Measurements from ENCODE around the gene RSRC1. TPM values are rescaled to one million over a fixed set of nuclear protein-coding genes. Genes with fewer than 3 reads are reported as not detected.

Gene RSRC1
- polyA plus RNA-seq, 1 donor (not counting 4 experiments of a cell fraction or from before 2014, with no cell fraction given) = 11.1 TPM

DNA sequence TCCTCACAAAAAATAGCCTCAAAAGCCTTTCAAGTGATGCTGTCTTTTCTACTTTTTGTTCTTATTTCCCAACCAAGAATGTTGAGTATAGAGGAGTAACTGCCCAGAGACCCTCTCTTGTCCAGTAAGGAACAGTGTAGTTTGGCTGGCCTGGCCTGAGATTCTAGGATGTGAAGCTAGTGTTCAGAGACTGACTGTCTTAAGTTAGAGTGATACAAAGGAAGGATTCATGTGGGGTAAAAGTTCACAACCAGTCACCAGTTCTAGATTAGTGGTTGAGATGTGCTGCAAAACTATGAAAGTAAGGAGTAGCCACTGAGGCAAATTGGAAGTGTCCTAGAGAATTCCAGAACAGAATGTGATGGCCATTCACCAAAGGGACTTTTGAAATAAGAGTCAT is 49.1 kb downstream of the RSRC1 start:
- Histone ChIP-seq H3K9me3 (ENCODE audit: control insufficient read depth, low read depth, low read length) (no peaks in the 10 kb centered on the region), H3K4me3 (ENCODE audit: control insufficient read depth in 2 of 3, extremely low read depth in 1 of 3, insufficient read depth in 2 of 3, low read depth in 1 of 3, low read length in 3 of 3) (no peak overlapping the region), H3K4me1 (ENCODE audit: control insufficient read depth, extremely low read depth, insufficient read depth, low read length) (peaks cover 10% of the 10 kb centered on the region), H3K9me1 (ENCODE audit: control insufficient read depth, extremely low read depth, insufficient read depth, low read length) (no peaks in the 10 kb centered on the region), H3K27me3 (ENCODE audit: control insufficient read depth, extremely low read depth, insufficient read depth, low read length) (no peaks in the 10 kb centered on the region), H3K4me2 (ENCODE audit: control insufficient read depth, extremely low read depth, insufficient read depth, low read depth, low read length) (no peak overlapping the region), H3K36me3 (ENCODE audit: control insufficient read depth in 2 of 2, extremely low read depth in 1 of 2, insufficient read depth in 2 of 2, low read length in 2 of 2) (no peaks in the 10 kb centered on the region), H2AFZ (ENCODE audit: control insufficient read depth, low read length) (no peak overlapping the region), H4K20me1 (ENCODE audit: control insufficient read depth, extremely low read depth, insufficient read depth, low read length) (no peaks in the 10 kb centered on the region), H3K9ac (ENCODE audit: control insufficient read depth, extremely low read depth, insufficient read depth, low read length) (no peak overlapping the region), H3K79me2 (ENCODE audit: control insufficient read depth, insufficient read depth, low read length) (no peaks in the 10 kb centered on the region), H3K27ac (ENCODE audit: control insufficient read depth, insufficient read depth, low read length) (no peak overlapping the region)
- TF ChIP-seq EZH2 (IDR thresholded peaks at IDR 0.05; ENCODE audit: low read length) = no peak
- no peak for DNase-seq (ENCODE audit: low read depth, low spot score)
- no peak for FAIRE-seq
- dilution Hi-C loops (cut with MboI; ENCODE audit: extremely low pct_ligation_motif_present, low sequenced_read_pairs) = no loop called here

- dilution Hi-C loops (cut with MboI; ENCODE audit: extremely low pct_ligation_motif_present, low sequenced_read_pairs) = no loop called here
- FAIRE-seq = no peak
- no peaks in the 10 kb centered on the region for H3K36me3 ChIP-seq (ENCODE audit: control insufficient read depth in 2 of 2, extremely low read depth in 1 of 2, insufficient read depth in 2 of 2, low read length in 2 of 2)
- H3K4me1 ChIP-seq (ENCODE audit: control insufficient read depth, extremely low read depth, insufficient read depth, low read length) = peaks cover 10% of the 10 kb centered on the region
- no peaks in the 10 kb centered on the region for H3K9me3 ChIP-seq (ENCODE audit: control insufficient read depth, low read depth, low read length)
- no peak overlapping the region for H3K4me3 ChIP-seq (ENCODE audit: control insufficient read depth in 2 of 3, extremely low read depth in 1 of 3, insufficient read depth in 2 of 3, low read depth in 1 of 3, low read length in 3 of 3)
- no peaks in the 10 kb centered on the region for H3K27me3 ChIP-seq (ENCODE audit: control insufficient read depth, extremely low read depth, insufficient read depth, low read length)
- no peaks in the 10 kb centered on the region for H3K9me1 ChIP-seq (ENCODE audit: control insufficient read depth, extremely low read depth, insufficient read depth, low read length)
- H3K79me2 ChIP-seq (ENCODE audit: control insufficient read depth, insufficient read depth, low read length) = no peaks in the 10 kb centered on the region
- H3K4me2 ChIP-seq (ENCODE audit: control insufficient read depth, extremely low read depth, insufficient read depth, low read depth, low read length) = no peak overlapping the region
- TF ChIP-seq, protein P1, sequence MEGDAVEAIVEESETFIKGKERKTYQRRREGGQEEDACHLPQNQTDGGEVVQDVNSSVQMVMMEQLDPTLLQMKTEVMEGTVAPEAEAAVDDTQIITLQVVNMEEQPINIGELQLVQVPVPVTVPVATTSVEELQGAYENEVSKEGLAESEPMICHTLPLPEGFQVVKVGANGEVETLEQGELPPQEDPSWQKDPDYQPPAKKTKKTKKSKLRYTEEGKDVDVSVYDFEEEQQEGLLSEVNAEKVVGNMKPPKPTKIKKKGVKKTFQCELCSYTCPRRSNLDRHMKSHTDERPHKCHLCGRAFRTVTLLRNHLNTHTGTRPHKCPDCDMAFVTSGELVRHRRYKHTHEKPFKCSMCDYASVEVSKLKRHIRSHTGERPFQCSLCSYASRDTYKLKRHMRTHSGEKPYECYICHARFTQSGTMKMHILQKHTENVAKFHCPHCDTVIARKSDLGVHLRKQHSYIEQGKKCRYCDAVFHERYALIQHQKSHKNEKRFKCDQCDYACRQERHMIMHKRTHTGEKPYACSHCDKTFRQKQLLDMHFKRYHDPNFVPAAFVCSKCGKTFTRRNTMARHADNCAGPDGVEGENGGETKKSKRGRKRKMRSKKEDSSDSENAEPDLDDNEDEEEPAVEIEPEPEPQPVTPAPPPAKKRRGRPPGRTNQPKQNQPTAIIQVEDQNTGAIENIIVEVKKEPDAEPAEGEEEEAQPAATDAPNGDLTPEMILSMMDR (optimal IDR thresholded peaks at IDR 0.05 in 1 of 3, IDR thresholded peaks at IDR 0.05 in 1 of 3, conservative IDR thresholded peaks at IDR 0.05 in 1 of 3; ENCODE audit: extremely low read depth in 1 of 3, insufficient read depth in 2 of 3, low read length in 3 of 3) = no peak
- no peak overlapping the region for H2AFZ ChIP-seq (ENCODE audit: control insufficient read depth, low read length)
- H4K20me1 ChIP-seq (ENCODE audit: control insufficient read depth, extremely low read depth, insufficient read depth, low read length) = no peaks in the 10 kb centered on the region
- no peak overlapping the region for H3K9ac ChIP-seq (ENCODE audit: control insufficient read depth, extremely low read depth, insufficient read depth, low read length)
- H3K27ac ChIP-seq (ENCODE audit: control insufficient read depth, insufficient read depth, low read length) = no peak overlapping the region
- no peak for DNase-seq (ENCODE audit: low read depth, low spot score)
These were observed 49.8 kb downstream of the RSRC1 start for GRCh38 chr3:158159714-158160113.

- Histone ChIP-seq H3K9ac (ENCODE audit: control insufficient read depth, extremely low read depth, insufficient read depth, low read length) (no peak overlapping the region), H3K9me1 (ENCODE audit: control insufficient read depth, extremely low read depth, insufficient read depth, low read length) (no peaks in the 10 kb centered on the region), H3K27ac (ENCODE audit: control insufficient read depth, insufficient read depth, low read length) (no peak overlapping the region), H3K4me2 (ENCODE audit: control insufficient read depth, extremely low read depth, insufficient read depth, low read depth, low read length) (peak overlapping the region; percentile 10), H3K9me3 (ENCODE audit: control insufficient read depth, low read depth, low read length) (no peaks in the 10 kb centered on the region), H3K79me2 (ENCODE audit: control insufficient read depth, insufficient read depth, low read length) (no peaks in the 10 kb centered on the region), H3K27me3 (ENCODE audit: control insufficient read depth, extremely low read depth, insufficient read depth, low read length) (no peaks in the 10 kb centered on the region), H3K36me3 (ENCODE audit: control insufficient read depth in 2 of 2, extremely low read depth in 1 of 2, insufficient read depth in 2 of 2, low read length in 2 of 2) (no peaks in the 10 kb centered on the region), H3K4me1 (ENCODE audit: control insufficient read depth, extremely low read depth, insufficient read depth, low read length) (peaks cover 10% of the 10 kb centered on the region), H3K4me3 (ENCODE audit: control insufficient read depth in 2 of 3, extremely low read depth in 1 of 3, insufficient read depth in 2 of 3, low read depth in 1 of 3, low read length in 3 of 3) (no peak overlapping the region), H2AFZ (ENCODE audit: control insufficient read depth, low read length) (no peak overlapping the region), H4K20me1 (ENCODE audit: control insufficient read depth, extremely low read depth, insufficient read depth, low read length) (no peaks in the 10 kb centered on the region)
- DNase-seq (ENCODE audit: low read depth, low spot score) (no peak), FAIRE-seq (peak; percentile 80)
- TF ChIP-seq, protein P1 (optimal IDR thresholded peaks at IDR 0.05 in 1 of 3, IDR thresholded peaks at IDR 0.05 in 1 of 3, conservative IDR thresholded peaks at IDR 0.05 in 1 of 3; ENCODE audit: extremely low read depth in 1 of 3, insufficient read depth in 2 of 3, low read length in 3 of 3) = no peak
- TF ChIP-seq EZH2 (IDR thresholded peaks at IDR 0.05; ENCODE audit: low read length) = no peak
- dilution Hi-C loops (cut with MboI; ENCODE audit: extremely low pct_ligation_motif_present, low sequenced_read_pairs) = no loop called here
These were observed 51.1 kb downstream of the RSRC1 start for GRCh38 chr3:158160958-158161357.

Measured in keratinocyte (primary cell).